ENCODE measurements around the gene AMFR.
"Not testable (repeated sequence)": the region's sequence is repeated elsewhere in the genome, so short reads cannot be mapped to it uniquely, and the experiment has no call there.

Gene AMFR

GRCh38 chr16:56387396-56387795 is 37.9 kb downstream of the AMFR start:
- DNase-seq: no peak

DNA sequence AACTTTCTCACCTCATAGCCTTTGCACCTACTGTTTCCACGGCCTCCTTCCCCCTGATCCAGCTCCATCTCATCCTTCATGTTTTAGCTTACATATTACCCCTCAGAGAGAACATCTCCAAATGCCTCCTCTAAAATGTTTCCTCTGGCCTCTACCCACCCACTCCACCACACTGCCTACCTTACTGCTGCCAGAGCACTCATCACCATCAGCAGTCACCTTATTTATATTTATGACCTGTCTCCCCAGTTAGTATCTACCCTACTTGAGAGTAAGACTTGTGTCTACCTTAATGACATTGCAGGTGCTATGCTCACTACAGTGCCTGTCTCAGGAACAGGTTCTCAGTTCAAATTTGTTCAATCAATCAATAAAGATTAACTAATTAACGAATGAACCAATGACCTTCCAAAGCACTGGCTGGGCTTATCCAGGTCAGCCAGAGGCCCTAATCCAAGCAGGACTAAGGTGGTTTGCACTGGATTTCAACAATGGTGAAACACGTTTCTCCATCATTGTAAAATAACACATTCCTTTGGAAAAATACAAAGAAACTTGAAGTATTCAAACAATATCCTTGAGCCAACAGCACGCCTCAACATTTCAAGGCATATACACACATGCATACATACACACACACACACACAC is 41.1 kb downstream of the AMFR start:
- no peak for DNase-seq

- DNase-seq: no peak
Measured at GRCh38 chr16:56382901-56383355, 42.4 kb downstream of the AMFR start.

GRCh38 chr16:56382459-56382858 is 42.9 kb downstream of the AMFR start:
- no peak for DNase-seq

DNA sequence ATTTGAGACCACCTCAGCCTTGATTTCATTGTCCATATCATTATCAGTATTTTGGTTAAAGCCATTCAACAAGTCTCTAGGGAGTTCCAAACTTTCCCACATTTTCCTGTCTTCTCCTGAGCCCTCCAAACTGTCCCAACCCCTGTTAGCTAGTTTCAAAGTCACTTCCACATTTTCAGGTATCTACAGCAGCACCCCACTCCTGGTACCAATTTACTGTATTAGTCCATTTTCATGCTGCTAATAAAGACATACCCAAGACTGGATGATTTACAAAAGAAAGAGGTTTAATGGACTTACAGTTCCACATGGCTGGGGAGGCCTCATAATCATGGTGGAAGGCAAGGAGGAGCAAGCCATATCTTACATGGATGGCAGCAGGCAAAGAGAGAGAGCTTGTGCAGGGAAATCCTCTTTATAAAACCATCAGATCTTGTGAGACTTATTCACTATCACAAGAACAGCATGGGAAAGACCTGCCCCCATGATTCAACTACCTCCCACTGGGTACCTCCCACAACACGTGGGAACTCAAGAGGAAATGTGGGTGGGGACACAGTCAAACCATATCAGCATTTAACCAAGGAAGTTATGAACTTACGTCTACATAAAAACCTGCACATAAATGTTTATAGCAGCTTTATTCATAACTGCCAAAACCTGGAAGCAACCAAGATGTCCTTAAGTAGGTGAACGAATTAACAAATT is 44.4 kb downstream of the AMFR start:
- DNase-seq: not testable (repeated sequence)

GRCh38 chr16:56379044-56379443 is 46.3 kb downstream of the AMFR start:
- not testable (repeated sequence) for DNase-seq

DNA sequence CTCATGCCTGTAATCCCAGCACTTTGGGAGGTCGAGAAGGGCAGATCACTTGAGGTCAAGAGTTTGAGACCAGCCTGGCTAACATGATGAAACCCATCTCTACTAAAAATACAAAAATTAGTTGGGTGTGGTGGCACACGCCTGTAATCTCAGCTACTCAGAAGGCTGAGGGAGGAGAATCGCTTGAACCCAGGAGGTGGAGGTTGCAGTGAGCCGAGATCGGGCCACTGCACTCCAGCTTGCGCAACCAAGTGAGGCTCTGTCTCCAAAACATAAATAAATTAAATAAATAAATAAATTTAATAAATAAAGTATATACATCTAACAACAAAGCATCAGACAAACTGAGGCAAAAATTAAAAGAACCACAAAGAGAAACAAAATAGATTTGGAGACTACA is 49.6 kb downstream of the AMFR start:
- DNase-seq: not testable (repeated sequence)

GRCh38 chr16:56373003-56373402 is 52.3 kb downstream of the AMFR start:
- no peak for DNase-seq

- DNase-seq: no peak
Measured at GRCh38 chr16:56372013-56372634, 53.2 kb downstream of the AMFR start.

GRCh38 chr16:56371660-56371937 is 53.7 kb downstream of the AMFR start:
- no peak for DNase-seq

DNA sequence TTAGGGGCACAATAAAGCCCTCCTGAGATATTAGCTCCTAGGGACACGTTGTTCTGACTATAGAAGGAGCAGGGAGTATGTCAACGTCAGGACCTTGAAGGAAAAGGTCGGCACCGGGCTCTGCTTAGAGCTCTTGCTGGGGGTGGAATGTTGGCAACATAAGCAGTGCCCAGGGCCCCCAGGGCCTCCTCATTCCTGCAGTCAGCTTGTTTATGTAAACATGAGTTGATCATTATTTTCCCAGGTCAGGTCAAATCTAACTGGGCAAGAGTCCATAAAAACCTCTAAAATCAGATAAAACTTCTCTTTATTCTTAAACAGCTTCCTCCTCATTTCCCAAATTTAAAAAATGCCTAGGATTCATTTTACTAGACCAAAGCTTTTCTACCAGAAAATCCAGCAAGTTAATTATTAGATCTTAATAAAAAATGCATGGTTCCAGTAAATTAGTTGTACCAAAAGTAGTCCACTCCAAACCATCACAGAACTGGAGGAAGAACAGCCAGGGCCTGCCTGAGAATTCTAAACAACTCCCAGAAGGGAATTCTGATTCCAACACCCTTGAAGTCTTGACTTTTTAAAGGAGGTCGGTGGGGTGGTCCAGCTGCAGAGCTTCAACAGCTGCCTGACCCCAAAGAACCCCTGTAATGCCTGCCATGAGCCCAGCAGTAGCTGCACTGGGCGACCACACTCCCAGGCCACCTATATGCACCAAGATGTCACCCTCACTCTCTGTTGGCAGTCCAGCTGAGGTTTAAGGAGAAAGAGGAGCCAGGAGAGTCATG is 54.3 kb downstream of the AMFR start:
- DNase-seq: no peak

DNA sequence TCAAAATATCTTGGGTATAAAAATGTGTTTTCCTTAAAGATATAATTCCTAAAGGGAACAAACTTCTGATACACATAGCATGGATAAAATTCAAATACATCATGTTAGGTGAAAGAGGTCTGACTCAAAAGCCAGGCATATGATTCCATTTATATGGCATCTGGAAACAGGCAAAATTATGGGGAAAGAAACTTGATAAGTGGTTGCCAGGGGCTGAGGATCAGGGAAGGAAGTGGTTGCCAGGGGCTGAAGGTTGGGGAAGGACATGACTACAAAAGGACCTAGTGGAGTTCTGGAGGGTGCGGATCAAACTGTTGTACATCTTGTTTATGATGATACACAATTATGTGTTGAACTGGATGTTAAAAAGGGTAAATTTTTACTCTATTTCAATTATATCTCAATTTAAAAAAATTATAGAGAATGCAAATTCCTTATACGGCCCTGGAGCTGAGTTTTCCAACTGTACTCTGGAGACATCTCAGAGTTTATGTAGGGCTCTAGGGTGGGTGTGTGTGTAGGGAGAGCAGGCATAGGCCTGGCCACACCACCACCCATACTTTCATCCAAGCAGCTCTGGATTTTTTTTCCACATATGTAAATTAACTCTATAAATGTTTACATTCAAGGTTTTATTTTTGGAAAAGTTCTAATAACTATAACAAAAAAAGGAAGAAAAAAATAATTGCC is 55.0 kb downstream of the AMFR start:
- no peak for DNase-seq

DNA sequence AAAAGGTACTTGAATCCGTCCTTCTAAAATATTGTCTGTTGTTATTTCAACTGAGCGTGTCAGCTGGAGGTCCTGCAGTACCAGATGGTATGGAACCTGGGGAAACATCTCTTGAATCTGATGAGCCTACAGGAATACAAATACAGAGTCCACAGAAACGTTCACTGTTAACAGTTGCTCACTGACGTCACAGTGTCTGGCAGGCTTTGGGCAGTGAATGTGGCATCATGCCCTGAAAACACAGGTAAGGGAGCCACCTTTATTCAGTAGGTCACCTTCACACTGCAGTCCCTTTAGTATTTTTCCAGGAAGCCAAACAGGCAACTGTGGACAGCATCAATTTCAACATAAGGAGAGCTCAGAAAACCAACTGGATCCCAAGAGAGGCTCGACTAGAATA is 56.1 kb downstream of the AMFR start:
- no peak for DNase-seq

- no peak for DNase-seq
Measured at GRCh38 chr16:56368545-56368944, 56.8 kb downstream of the AMFR start.

DNA sequence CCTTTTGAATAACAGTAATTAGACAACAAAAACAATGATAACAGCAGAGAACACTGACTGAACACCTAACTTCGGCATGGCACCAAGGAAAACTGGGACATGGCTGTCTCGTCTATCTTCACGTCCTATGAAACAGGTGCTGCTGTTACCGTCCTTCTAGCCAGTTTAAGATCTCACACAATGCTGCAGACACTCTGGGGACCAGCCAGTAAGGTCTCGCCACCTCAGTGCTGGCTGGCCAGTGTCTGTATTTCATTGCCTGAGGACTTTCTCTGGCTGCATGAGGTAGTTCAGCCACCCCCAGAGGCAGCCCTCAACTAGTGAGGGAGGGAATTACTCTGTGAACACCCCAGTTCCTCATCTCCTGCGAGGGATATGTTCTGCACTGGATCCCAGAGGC is 57.6 kb downstream of the AMFR start:
- no peak for DNase-seq

DNA sequence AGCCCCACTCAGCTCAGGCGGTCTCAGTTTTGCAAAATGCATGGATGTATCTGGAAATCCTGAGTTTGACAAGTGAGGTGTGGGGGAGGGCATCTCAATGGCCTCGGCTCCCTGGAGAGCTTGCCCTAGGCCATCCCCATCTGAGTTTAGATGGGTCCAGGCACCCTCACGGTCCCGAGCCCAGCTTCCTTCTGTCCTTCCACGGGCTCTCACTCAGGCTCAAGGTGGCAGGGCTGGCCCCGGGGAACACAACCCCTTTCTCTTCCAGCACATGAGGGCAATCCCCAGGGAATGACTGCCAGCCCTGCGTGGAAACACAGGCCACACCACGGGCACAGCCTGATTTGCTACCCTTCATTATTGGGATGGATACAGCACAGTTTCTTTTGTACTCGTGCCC is 58.4 kb downstream of the AMFR start:
- no peak for DNase-seq

DNA sequence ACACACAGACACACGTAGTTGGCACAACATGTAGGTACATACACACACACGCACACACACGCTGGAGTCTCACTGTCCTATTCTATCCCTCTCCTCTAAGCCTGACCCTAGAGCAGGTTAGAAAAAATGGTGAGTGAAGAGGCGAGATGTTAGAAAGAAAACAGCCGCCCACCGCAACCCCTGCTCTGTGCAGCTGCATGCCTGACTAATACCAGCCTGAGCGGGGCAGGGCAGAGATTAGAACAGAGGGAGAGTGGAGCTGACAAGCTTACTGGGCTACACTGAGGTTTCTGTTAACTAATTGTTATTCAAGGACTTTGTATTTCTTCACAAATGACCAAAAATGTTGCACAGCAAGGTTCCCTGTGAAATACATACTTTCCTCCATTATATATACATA is 59.8 kb downstream of the AMFR start:
- no peak for DNase-seq

DNA sequence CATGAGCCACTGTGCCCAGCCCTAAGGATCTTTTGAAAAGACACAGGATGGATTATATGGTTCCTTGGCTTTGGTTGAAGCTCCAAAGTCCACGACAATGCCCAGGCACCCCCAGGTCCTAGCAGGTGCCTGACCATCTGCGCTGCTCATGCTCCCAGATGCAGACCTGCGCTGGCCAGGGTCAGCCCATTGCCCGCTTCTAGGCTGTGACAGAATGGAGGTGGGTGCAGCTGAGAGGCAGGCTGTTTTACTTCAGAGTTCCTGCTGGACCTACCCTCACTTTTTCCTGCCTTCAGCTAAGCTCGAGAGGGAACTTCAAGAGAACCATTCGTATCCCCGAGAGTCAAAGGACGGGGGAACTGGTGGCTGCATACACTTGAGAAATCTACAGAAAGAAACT is 60.5 kb downstream of the AMFR start:
- DNase-seq: no peak

- no peak for DNase-seq
Measured at GRCh38 chr16:56363781-56364565, 61.4 kb downstream of the AMFR start.

GRCh38 chr16:56363181-56363716 is 62.1 kb downstream of the AMFR start:
- no peak for DNase-seq

DNA sequence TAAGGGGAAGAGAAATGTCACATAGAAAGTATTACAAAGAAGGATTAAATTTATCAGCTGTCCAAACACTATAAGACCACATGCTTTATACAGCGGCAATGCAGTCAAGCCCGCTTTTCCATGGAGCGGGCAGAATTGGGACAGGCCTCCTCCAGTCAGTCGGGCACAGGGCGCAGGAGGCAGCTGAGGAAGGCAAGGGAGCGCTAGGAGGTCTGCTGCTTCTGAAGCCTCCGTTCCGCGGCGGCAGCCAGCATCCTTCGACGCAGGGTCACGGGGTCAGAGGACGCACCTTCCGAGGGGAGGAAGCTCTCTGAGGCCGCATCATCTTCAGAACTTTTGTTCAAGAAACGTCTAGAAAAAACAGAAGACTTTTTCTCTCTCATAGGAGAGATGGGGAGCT is 62.6 kb downstream of the AMFR start:
- no peak for DNase-seq

DNA sequence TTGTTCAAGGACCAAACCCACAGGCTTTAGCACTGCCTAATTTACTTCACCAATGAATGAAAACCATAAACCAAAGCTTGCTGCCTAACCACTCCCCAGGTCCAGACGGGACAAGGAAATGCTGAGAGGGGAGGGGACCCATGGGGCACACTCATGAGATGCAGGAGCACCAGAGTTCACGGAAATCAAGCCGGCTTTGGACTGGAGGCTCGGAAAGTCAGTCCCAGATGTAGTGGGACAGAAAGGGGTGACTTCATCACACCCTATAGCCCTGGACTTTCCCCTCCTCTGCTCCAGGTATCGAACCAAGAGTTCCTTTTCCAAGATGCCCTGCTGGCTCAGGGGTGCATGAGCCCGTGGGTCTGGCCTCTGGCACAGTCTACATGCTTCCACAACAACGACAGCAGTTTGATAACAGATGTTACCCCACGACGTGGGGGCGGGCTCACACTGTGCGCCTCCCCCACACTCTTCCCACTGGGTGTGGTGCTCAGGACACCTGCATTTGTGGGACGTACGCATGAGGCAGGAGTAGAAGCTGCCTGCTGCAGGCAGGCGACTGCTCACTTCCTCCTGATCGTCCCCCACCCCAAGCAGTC is 63.2 kb downstream of the AMFR start:
- no peak for DNase-seq
